B cell (primary cell): ENCODE data around the gene TBKBP1.

Source experiments
- CTCF ChIP-seq: fragments of 200-600 bp; IDR thresholded peaks from one replicate; pipeline ENCODE4 v1.8.0; 2022; ENCODE audit warnings: antibody characterized with exemption, mild to moderate bottlenecking
- EZH2 ChIP-seq: IDR thresholded peaks from 2 replicates; pipeline ENCODE4 v1.6.1; 2012; ENCODE audit warnings: borderline replicate concordance, low read depth, mild to moderate bottlenecking, moderate library complexity, low read length; ENCODE audit not compliant: insufficient read depth, poor library complexity, severe bottlenecking

DNA sequence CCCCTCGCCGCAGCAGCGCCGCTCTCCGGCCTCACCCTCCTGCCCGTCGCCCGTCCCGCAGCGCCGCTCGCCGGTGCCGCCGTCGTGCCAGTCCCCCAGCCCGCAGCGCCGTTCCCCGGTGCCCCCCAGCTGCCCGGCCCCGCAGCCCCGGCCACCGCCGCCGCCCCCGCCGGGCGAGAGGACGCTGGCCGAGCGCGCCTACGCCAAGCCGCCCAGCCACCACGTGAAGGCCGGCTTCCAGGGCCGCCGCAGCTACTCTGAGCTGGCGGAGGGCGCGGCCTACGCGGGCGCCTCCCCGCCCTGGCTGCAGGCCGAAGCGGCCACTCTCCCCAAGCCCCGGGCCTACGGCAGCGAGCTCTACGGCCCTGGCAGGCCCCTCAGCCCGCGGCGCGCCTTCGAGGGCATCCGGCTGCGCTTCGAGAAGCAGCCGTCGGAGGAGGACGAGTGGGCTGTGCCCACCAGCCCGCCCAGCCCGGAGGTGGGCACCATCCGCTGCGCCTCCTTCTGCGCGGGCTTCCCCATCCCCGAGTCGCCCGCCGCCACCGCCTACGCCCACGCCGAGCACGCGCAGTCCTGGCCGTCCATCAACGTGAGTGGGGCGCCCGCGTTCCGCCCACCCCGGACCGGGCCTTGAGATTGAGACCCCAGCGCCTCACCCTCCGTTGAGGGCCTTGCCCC, 15.0 kb downstream of the TBKBP1 start:
- no peak for TF ChIP-seq EZH2
- no peak for TF ChIP-seq CTCF
